Ascending aorta (tissue), 2 donors: Measurements from ENCODE around the gene TUBGCP2. TPM values are rescaled to one million over a fixed set of nuclear protein-coding genes. Genes with fewer than 3 reads are reported as not detected.

ENCODE experiments used
- DNase-seq, 2 donors: peaks; one replicate each; pipeline ENCODE4 v3.0.0-alpha.2; 2019; ENCODE audit warnings: low spot score in 2 of 2
- H3K27ac ChIP-seq, 2 donors: fragments of 200-600 bp; sonication (generic); one replicate each; pipeline ENCODE4 v1.5.1; 2016 to 2017; ENCODE audit warnings: mild to moderate bottlenecking in 1 of 2
- H3K27me3 ChIP-seq: fragments of 200-600 bp; sonication (generic); one replicate; pipeline ENCODE4 v1.5.1; 2017
- H3K36me3 ChIP-seq, 2 donors: fragments of 200-600 bp; sonication (generic); one replicate each; pipeline ENCODE4 v1.5.1; 2016
- H3K4me1 ChIP-seq, 2 donors: fragments of 200-600 bp; sonication (generic); one replicate each; pipeline ENCODE4 v1.5.1; 2016 to 2017; ENCODE audit warnings: mild to moderate bottlenecking in 1 of 2
- H3K4me3 ChIP-seq, 2 donors: fragments of 200-600 bp; sonication (generic); one replicate each; pipeline ENCODE4 v1.5.1; 2016 to 2017; ENCODE audit warnings: mild to moderate bottlenecking in 1 of 2
- H3K9me3 ChIP-seq, 2 donors: fragments of 200-600 bp; sonication (generic); one replicate each; pipeline ENCODE4 v1.5.1; 2016
- intact Hi-C: fragments of 100-400 bp; cut with DNase I; formaldehyde crosslinking; loops from one replicate; pipeline ENCODE4 v1.15.1; 2023
- total RNA-seq: library from RNA; depleted of rRNA; stranded (reverse); fragments of >200 nt; gene quantifications from one replicate; pipeline ENCODE4 v1.1.0, GENCODE V29; 2016
- TF ChIP-seq, protein P1 (sequence below), 3 experiments: fragments of 200-600 bp in 2 of 3; fragments of 450-650 bp in 1 of 3; sonication (generic) in 2 of 3; IDR thresholded peaks; one replicate each; pipeline ENCODE4 v1.5.1; 2016 to 2019; ENCODE audit warnings: antibody characterized with exemption in 3 of 3, mild to moderate bottlenecking in 1 of 3, moderate library complexity in 1 of 3

TUBGCP2 gene
- total RNA-seq, 1 donor from 2014 or later, result 72.4 TPM

GRCh38 chr10:133238466-133238804 is 70.2 kb downstream of the TUBGCP2 start:
- no peaks in the 10 kb centered on the region for H3K9me3 ChIP-seq
- no peaks in the 10 kb centered on the region for H3K36me3 ChIP-seq
- H3K4me1 ChIP-seq, result peaks cover 0 to 3% of the 10 kb centered on the region in 2 donors
- DNase-seq, result no peak
- TF ChIP-seq, protein P1, sequence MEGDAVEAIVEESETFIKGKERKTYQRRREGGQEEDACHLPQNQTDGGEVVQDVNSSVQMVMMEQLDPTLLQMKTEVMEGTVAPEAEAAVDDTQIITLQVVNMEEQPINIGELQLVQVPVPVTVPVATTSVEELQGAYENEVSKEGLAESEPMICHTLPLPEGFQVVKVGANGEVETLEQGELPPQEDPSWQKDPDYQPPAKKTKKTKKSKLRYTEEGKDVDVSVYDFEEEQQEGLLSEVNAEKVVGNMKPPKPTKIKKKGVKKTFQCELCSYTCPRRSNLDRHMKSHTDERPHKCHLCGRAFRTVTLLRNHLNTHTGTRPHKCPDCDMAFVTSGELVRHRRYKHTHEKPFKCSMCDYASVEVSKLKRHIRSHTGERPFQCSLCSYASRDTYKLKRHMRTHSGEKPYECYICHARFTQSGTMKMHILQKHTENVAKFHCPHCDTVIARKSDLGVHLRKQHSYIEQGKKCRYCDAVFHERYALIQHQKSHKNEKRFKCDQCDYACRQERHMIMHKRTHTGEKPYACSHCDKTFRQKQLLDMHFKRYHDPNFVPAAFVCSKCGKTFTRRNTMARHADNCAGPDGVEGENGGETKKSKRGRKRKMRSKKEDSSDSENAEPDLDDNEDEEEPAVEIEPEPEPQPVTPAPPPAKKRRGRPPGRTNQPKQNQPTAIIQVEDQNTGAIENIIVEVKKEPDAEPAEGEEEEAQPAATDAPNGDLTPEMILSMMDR (IDR thresholded peaks at IDR 0.05), result no peak
- H3K27ac ChIP-seq, result no peak overlapping the region
- intact Hi-C loops, result no loop called here
- no peak overlapping the region for H3K4me3 ChIP-seq
- peaks cover 19% of the 10 kb centered on the region for H3K27me3 ChIP-seq

DNA sequence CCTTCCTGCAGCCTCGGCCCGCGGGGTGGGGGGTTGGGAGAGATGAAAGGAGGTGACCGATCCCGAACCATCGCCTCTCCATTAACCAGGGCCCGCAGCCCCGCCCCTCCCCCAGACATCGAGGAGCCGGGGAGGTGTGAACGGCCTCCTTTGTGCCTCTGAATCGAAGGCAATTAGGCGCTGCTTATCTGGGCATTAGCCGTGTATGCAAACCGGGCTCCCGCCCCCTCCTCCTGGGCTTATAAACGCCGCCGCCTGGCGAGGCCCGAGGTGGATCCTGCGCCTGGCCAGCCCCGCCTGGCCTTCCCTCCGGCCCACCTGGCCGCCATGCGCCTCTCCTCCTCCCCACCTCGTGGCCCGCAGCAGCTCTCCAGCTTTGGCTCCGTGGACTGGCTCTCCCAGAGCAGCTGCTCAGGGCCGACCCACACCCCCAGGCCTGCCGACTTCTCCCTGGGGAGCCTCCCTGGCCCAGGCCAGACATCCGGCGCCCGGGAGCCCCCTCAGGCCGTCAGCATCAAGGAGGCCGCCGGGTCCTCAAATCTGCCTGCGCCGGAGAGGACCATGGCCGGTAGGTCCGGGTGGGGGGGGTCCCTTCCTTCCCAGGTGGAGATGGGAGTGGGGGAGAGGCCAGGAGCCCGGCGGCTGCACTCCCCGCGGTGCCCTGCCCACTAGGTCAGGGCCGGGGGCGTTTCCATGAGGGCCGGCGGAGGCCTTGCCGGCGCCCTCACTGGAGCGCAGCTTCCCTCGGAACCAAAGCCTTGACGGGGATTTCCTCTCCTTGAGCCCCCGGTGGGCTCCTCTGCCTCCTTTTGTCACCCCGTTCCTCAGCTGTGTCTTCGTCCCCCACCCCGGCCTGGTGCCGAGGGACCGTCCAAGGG is 70.8 kb downstream of the TUBGCP2 start, which contains the start of gene VENTX:
VENTX (plus strand) TSS at position 268 of the 878 bp plus-strand sequence; CDS start at position 328, 60 bp downstream.
- Histone ChIP-seq H3K27me3 (peaks cover 19% of the 10 kb centered on the region), H3K4me1 (peaks cover 0 to 3% of the 10 kb centered on the region in 2 donors), H3K36me3 (no peaks in the 10 kb centered on the region), H3K27ac (no peak within 1 kb of the TSS), H3K9me3 (no peaks in the 10 kb centered on the region), H3K4me3 (peak within 1 kb of the TSS; percentile 1 to 56)
- DNase-seq, result no peak
- TF ChIP-seq, protein P1 (IDR thresholded peaks at IDR 0.05), result no peak
- intact Hi-C loops, result no loop called here

- H3K4me3 ChIP-seq, result peak overlapping the region; percentile 1 to 56
- TF ChIP-seq, protein P1 (IDR thresholded peaks at IDR 0.05), result no peak
- H3K9me3 ChIP-seq, result no peaks in the 10 kb centered on the region
- intact Hi-C loops, result no loop called here
- no peak overlapping the region for H3K27ac ChIP-seq
- H3K4me1 ChIP-seq, result peaks cover 0 to 3% of the 10 kb centered on the region in 2 donors
- peaks cover 19% of the 10 kb centered on the region for H3K27me3 ChIP-seq
- no peak for DNase-seq
- no peaks in the 10 kb centered on the region for H3K36me3 ChIP-seq
These were observed 71.5 kb downstream of the TUBGCP2 start for GRCh38 chr10:133237241-133237587.

- Histone ChIP-seq H3K4me1 (peaks cover 0 to 3% of the 10 kb centered on the region in 2 donors), H3K27ac (peak overlapping the region in 1 of 2 donors; percentile 27), H3K36me3 (no peaks in the 10 kb centered on the region), H3K4me3 (peak overlapping the region; percentile 1 to 56), H3K9me3 (no peaks in the 10 kb centered on the region), H3K27me3 (peaks cover 19% of the 10 kb centered on the region)
- no peak for DNase-seq
- TF ChIP-seq, protein P1 (IDR thresholded peaks at IDR 0.05), result no peak
- intact Hi-C loops, result no loop called here
These were observed 72.1 kb downstream of the TUBGCP2 start for GRCh38 chr10:133236401-133237240.

- no peaks in the 10 kb centered on the region for H3K9me3 ChIP-seq
- intact Hi-C loops, result no loop called here
- H3K27ac ChIP-seq, result peak overlapping the region in 1 of 2 donors; percentile 27
- H3K4me1 ChIP-seq, result peaks cover 0 to 3% of the 10 kb centered on the region in 2 donors
- no peak for DNase-seq
- H3K27me3 ChIP-seq, result peaks cover 19% of the 10 kb centered on the region
- H3K4me3 ChIP-seq, result peak overlapping the region; percentile 1 to 56
- H3K36me3 ChIP-seq, result no peaks in the 10 kb centered on the region
- TF ChIP-seq, protein P1 (IDR thresholded peaks at IDR 0.05), result no peak
These were observed 72.7 kb downstream of the TUBGCP2 start for GRCh38 chr10:133235932-133236331.
